ENCODE measurements around the gene SMARCB1.

Gene SMARCB1

DNA sequence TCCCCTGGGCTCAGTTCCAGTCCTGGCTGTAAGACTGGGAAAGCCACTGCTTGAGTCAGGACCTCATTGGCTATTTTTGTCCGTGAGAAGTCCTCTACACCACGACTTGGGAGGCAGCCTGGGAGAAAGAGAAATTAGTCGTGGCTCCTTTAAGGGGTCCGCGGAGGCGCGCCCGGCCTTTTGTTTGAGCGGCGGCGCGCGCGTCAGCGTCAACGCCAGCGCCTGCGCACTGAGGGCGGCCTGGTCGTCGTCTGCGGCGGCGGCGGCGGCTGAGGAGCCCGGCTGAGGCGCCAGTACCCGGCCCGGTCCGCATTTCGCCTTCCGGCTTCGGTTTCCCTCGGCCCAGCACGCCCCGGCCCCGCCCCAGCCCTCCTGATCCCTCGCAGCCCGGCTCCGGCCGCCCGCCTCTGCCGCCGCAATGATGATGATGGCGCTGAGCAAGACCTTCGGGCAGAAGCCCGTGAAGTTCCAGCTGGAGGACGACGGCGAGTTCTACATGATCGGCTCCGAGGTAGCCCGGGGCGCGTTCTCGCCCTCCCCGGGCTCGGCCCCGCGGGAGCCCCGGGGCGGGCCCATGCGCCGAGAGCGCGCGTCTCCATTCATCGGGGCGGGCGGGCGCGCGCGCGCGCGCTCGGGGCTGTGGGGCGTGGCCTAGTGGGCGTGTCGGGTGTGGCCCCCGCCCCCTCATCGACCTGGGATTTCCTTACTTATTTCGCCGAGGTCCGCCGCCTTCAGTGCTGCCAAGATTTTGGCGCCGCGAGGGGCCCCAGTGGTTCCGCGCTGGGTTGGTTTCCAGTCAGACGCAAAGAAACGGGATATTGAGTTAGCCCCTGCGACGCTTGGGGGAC, at the start of gene SMARCB1:
SMARCB1 (plus strand) TSS at position 215 of the 848 bp plus-strand sequence; CDS start at position 419, 204 bp downstream.
- peak; percentile 58 to 73 for DNase-seq

DNA sequence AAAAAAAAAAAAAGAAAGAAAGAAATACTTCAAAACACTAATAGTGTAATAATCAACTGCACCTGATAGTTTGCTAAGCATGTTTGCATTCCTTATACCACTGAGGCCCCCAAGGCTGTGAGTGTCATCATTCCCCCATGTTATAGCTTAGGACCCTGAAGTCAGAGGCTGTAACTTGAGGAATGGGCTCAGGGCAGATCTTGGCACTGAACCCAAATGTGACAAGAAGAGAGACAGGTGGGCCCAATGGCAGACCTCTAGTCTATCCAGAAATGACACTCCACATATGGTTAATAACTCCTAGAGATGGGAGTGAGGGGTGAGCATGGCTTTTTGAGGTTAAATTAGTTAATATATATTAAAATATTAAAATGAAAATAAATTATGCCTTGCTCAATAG, 49.1 kb upstream of the SMARCB1 start:
- DNase-seq = no peak

DNA sequence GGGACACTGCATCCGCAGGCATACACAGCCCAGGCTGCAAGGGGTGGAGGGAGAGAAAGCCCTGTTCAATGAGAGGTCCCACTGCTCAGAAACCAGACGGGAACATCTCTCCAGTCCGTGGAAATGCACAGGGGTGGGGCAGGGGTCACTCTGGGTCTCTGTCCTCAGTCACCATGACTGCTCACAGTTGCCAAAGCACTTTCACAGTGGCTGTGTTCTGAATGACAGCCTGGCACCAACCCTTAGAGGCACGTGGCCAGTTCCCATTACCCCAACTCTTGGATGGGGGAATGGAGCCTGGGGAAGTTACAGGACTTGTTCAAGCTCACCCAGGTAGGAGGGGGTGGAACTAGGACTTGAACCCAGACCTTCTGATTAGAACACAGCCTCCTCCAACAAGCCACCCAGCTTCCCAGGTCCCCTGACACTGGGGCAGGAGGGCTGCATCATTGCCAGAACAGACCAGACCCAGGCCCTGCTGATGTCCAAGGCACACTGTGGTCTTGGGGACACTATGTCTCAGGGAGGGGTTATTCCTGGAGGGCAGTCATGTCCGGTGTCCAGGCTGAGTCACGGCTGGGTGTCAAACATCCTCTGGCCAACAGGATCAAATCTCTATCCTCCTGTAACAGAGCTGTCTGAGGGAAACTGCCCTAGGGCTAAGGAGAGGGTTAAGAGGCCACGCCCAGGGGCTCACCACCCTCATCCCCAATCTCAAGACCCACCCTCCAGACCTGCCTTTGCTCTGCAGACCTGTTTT, 44.1 kb upstream of the SMARCB1 start:
- peak in 1 of 2 experiments; percentile 2 for DNase-seq

DNA sequence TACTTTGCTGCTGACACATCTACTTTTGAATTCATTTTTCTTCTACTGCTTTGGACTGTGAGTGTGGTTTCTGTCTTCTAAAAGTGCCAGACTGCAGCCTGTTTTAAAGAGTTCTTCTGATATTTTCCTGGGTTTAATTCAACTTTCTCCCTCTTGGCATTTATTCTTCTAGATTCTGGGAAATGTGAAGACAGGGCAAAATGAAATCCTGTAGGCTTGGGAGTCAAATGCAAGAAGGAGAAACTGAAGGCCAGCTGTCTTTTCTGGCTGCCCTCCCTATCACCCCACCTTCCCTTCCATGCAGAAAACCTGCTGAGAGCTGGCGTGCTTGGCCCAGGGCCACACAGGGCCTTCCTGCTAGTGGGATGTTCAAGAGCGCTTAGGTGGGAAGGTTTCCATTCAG, 43.5 kb upstream of the SMARCB1 start:
- DNase-seq = no peak

DNA sequence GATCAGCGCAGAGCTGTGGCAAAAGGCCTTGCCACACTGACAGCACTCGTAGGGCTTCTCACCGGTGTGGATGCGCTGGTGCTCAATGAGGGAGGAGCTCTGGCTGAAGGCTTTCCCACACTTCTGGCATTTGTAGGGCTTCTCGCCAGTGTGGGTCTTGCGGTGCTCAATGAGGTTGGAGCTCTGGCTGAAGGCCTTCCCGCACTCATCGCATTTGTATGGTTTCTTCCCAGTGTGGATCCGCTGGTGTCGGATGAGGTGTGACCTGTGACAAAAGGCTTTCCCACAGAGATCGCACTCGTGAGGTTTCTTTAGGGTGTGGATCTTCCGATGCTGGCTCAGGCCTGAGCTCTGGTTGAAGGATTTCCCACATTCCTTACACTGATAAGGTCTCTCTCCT, 42.8 kb upstream of the SMARCB1 start:
- DNase-seq = no peak

- DNase-seq = no peak
Observed at GRCh38 chr22:23744485-23744884, 42.3 kb upstream of the SMARCB1 start.

DNA sequence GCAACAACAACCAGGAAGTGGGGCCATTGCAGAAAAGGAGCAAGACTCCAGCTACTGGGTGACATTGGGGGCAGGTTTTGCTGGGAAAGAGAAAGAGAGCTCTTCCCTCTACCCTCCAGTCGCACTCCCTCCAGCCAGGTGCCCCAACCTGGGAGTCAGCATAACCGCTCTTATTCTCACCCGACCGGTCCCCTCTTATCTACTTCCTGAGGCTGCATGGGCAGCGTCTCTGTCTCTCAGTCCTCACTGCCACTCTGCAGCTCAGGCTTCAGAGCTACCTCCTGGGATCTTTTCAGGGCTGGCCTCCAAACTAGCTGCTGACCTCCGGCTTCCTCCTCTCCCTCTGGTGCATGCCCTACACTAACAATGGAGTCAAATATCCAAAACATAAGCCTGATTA, 41.0 kb upstream of the SMARCB1 start:
- no peak for DNase-seq

GRCh38 chr22:23749841-23750301, 36.9 kb upstream of the SMARCB1 start:
- no peak for DNase-seq

DNA sequence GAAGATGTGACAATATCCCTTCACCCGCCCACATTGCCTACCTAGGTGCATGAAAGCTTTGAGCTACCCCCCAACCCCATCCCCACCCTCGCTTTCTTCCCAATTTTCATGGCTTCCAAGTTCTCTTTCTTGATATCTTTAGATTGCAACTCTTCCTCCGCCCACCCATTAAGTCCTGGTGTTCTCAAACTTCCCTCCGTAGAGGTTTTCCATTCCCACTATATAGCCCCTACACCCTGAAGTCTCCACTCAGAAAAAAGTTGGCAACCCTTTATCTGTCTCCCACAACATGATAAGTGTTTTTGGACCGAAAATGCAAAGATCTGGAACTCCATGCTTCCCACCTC, 36.4 kb upstream of the SMARCB1 start:
- DNase-seq = no peak

- DNase-seq = peak; percentile 45 to 70
Observed at GRCh38 chr22:23750714-23751440, 35.9 kb upstream of the SMARCB1 start, which contains the start of gene ZNF70. Gene ZNF70 (minus strand): TSS chr22:23751112. CDS start chr22:23745140, 5,972 bp downstream.

DNA sequence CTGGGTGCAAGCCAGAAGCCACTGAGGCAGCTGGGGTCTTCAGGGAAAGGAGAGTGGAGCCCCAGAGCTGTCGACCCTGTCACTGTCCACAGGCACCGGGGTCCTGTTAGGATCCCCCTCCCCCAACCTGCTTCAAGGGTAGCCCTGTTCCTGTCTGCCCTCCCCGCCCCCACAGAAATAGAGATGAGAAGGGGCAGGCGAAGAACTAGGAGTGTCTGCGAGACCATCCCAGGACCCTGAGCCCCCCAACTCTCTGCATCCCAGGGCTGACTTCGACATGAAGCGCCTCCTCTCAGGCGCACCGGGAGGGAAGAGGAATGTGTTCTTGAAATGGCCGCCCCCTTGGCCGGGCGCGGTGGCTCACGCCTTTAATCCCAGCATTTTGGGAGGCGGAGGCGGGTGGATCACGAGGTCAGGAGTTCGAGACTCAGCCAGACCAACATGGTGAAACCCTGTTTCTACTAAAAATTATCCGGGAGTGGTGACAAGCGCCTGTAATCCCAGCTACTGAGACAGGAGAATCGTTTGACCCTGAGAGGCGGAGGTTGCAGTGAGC, 35.2 kb upstream of the SMARCB1 start:
- DNase-seq = peak in 1 of 2 experiments; percentile 18

- no peak for DNase-seq
Observed at GRCh38 chr22:23752090-23752691, 34.6 kb upstream of the SMARCB1 start.

DNA sequence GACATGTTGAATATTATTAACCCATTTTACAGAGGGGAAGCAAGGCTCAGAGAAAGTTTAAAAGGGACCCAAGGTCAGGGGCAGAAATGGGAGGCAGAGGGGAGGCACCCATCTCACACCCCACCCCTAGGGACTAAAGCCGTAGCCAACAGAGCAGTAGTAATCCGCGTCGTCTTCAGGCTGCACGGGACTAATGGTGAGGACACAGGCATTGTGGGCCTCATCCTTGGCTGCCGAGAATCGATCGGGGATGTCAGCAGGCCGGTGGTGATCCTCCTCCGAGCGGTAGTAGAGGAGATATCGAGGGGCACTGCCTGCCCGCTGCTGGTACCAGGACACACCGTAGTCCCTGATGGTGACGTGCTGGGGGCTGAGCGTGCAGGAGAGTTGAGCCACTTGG, 34.0 kb upstream of the SMARCB1 start:
- DNase-seq = no peak

DNA sequence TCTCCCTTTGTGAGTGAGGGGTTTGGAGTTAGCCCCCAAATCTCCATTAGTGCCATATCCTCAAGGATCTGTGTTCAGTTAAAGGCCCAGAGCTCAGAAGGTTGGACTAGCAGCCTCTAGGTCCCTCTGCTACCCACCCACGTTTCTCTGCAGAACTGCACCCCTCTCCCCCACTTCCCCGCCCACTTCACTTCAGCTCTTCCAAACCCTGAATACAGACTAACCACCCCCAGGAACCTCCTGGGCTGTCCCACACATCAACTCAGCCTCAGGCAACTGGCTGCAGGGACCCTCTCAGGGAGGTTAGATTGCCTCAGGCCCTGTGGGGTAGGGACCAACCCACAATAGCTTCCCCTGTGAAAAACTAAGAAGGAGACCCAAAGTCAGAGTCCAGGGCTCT, 33.4 kb upstream of the SMARCB1 start:
- DNase-seq = no peak

GRCh38 chr22:23754220-23754919, 32.4 kb upstream of the SMARCB1 start, which contains the start of gene VPREB3:
Gene VPREB3 (minus strand): TSS chr22:23754425. CDS start chr22:23754363, 62 bp downstream.
- DNase-seq = no peak

DNA sequence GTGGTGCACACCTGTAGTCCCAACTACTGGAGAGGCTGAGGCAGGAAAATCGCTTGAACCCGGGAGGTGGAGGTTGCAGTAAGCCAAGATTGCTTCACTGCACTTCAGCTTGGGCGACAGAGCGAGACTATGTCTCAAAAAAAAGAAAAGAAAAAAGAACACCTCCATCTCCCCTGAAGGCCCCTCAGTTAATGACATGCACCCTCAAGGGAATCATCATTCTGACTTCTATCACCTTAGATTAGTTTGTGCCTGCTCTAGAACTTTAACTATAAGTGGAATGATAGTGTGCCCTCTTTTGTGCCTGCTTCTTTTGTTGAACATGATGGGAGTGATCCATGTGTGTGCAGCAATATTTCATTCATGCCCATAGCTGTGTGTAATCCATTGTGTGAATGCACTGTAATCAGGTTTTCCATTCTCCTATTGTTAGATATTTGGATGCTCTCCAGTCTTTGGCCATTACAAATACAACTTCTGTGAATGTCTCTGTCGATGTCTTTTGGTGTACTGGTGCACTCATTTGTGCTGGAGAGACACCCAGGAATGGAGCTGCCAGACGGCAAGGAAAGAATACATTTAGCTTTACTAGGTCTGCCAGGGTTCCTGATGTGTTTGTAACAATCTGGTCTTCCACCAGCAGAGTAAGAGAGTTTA, 31.7 kb upstream of the SMARCB1 start:
- DNase-seq = peak in 1 of 2 experiments; percentile 7

DNA sequence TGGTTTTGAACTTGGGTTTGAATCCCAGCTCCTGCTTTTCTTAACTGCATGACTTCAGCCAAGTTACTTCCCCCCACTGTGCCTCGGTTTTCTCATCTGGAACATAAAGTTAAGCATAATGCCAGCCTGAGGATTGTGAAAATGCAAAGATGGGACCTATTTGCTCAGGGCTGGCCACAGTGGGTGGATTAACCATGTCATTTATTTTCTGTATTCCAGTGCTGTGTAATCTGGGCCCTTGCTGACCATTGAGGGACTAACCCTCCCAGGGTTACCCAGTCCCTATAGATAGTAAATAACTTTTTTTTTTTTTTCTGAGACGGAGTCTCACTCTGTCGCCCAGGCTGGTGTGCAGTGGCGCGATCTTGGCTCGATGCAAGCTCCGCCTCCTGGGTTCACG, 31.1 kb upstream of the SMARCB1 start:
- no peak for DNase-seq

- no peak for DNase-seq
Observed at GRCh38 chr22:23756891-23757290, 29.9 kb upstream of the SMARCB1 start.

GRCh38 chr22:23759566-23759965, 27.2 kb upstream of the SMARCB1 start:
- DNase-seq = no peak

DNA sequence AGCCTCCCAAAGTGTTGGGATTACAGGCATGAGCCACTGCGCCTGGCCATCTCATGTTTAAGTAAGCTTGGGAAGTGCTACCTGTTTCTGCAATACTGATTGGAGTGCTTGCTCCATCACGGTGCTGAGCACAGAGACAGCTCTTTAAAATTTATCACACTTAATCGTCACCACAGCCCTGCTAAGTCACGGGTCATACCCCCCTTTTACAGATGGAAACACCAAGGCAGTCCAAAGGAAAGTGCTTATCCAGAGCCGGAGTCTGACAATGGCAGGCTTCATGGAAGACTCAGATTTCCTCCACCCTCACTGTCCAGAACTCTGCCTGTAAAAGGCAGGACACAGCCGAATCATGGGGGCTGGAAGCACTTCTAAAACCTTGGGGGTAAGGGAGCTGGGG, 26.7 kb upstream of the SMARCB1 start:
- no peak for DNase-seq
